ENCODE data around the gene SRRT.

DNA sequence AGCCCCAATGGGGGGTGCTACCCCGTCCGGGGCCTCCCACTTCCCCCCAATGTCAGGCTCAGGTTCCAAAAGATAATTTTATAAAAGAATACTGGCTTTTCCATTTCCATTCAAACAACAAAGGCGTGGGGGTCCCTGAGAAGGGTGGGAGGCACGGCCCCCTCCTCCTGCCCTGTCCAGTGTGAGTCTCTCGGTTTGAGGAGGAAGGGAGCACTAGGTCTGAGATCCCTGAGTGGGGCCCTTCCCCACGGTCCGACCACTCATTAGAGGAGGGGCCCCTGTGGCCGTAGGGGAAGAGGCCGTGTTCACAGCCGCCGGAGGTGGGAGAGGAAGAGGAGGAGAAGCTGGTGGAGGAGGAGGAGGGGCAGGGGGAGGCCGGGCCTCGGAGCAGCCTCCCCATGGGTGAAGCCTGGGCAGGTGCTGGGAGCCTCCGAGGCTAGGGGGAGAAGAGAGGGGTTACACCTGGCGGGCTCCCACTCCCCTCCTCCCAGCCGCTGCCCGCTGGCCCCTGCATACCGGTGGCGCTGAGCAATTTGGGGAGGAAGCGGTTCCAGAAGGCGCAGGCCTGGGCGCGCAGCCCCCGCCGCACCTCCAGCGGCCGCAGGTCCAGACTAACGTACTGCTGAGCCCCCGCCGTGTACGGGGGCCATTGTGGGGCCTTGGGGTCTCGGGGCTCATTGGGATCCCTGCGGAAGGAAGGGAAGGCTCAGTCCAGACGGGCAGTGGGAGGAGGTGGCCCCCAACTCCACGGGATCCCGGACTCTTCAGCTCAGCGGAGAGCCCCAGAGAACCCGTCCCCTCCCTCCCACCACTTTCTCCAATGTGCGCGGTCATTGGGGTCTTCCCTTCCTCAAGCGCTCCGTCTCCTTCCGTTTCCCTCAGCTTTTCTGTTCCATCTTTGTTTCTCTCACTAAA is 16.0 kb downstream of the SRRT start:
- TF ChIP-seq, protein P1, sequence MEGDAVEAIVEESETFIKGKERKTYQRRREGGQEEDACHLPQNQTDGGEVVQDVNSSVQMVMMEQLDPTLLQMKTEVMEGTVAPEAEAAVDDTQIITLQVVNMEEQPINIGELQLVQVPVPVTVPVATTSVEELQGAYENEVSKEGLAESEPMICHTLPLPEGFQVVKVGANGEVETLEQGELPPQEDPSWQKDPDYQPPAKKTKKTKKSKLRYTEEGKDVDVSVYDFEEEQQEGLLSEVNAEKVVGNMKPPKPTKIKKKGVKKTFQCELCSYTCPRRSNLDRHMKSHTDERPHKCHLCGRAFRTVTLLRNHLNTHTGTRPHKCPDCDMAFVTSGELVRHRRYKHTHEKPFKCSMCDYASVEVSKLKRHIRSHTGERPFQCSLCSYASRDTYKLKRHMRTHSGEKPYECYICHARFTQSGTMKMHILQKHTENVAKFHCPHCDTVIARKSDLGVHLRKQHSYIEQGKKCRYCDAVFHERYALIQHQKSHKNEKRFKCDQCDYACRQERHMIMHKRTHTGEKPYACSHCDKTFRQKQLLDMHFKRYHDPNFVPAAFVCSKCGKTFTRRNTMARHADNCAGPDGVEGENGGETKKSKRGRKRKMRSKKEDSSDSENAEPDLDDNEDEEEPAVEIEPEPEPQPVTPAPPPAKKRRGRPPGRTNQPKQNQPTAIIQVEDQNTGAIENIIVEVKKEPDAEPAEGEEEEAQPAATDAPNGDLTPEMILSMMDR (IDR thresholded peaks at IDR 0.05): no peak
- no peak for TF ChIP-seq EZH2 (IDR thresholded peaks at IDR 0.05; ENCODE audit: borderline replicate concordance, insufficient read depth, low read depth, low read length, poor library complexity, severe bottlenecking)
